Measurements from ENCODE around the gene CDRT4.

DNA sequence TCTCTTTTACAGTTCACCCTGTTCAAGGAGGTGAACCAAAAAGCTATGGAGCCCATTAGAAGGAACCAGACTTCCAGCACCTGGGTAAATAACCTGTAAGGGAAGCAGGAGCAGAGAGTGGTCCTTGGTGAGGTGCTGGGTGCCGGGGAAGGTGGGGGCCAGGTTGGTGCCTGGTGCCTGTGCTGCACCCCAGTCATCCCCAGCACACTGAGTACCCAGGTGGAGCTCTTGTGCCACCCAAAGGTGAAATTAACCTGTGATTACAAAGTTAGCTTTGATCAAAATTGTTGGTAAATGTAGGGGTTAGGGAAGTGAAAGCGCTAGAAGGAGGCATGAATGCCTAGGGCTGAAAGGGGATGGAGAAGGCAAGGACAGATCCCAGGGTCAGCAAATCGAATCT is 58.6 kb downstream of the CDRT4 start:
- TF ChIP-seq POLR2A (IDR thresholded peaks at IDR 0.05) (no peak), CTCF (IDR thresholded peaks at IDR 0.05) (peak in 1 of 7 experiments; percentile 12)
